GM12878 (cell line): ENCODE data around the gene AKAP5. TPM values are rescaled to one million over a fixed set of nuclear protein-coding genes. Genes with fewer than 3 reads are reported as not detected.

Source experiments
- ATAC-seq: fragments of 200-7000 bp; cut with Tn5 transposase; 3 replicates; pipeline ENCODE4 v1.9.1; 2020; ENCODE audit warnings: mild to moderate bottlenecking, moderate library complexity
- BruUV-seq: library from RNA; stranded (reverse); fragments of 400-500 nt; replicated peaks from 2 replicates; lab custom pipeline; 2021; lab: Mats Ljungman, UMichigan
- CTCF ChIA-PET: fragments of 300-600 bp; sonication (Branson Sonifier 250); formaldehyde crosslinking; extraction: SDS; loops from one replicate; lab custom pipeline; 2021; ENCODE audit warnings: inconsistent platforms; lab: Yijun Ruan, JAX
- POLR2A ChIA-PET: fragments of 350-600 bp; formaldehyde crosslinking; extraction: SDS; loops from one replicate; lab custom pipeline; 2021; ENCODE audit warnings: inconsistent platforms; lab: Charles Lee
- RAD21 ChIA-PET: fragments of 300-600 bp; sonication (Branson Sonifier 250); formaldehyde crosslinking; loops from one replicate; lab custom pipeline; 2023; ENCODE audit warnings: antibody characterized with exemption; ENCODE audit not compliant: unreplicated experiment; lab: Charles Lee
- SMC1A ChIA-PET: fragments of 300-600 bp; sonication (Branson Sonifier 250); formaldehyde crosslinking; loops from one replicate; lab custom pipeline; 2023; ENCODE audit not compliant: unreplicated experiment, uncharacterized antibody; lab: Charles Lee
- DNase-seq: peaks from one replicate; pipeline ENCODE4 v3.0.0-alpha.2; 2011; ENCODE audit warnings: low read depth, low spot score
- FAIRE-seq: peaks from 3 replicates; lab custom pipeline; 2011; peaks lifted over from hg19 to GRCh38; lab: Jason Lieb, UNC
- H2AFZ ChIP-seq: 2 replicates; pipeline ENCODE4 v1.6.0; 2011; ENCODE audit warnings: low read depth, low read length, control low read depth; ENCODE audit not compliant: control insufficient read depth
- H3K27ac ChIP-seq: 2 replicates; pipeline ENCODE4 v1.5.1; 2011; ENCODE audit warnings: control low read depth; ENCODE audit not compliant: control insufficient read depth, insufficient read depth
- H3K27me3 ChIP-seq, 2 experiments: replicated peaks in 1 of 2; 2 replicates each; pipeline versions ENCODE4 v1.6.0 to v1.6.1; 2011; ENCODE audit warnings: low read length in 1 of 2; ENCODE audit not compliant: control insufficient read depth in 2 of 2, insufficient read depth in 2 of 2
- H3K36me3 ChIP-seq, 2 experiments: 2 replicates each; pipeline ENCODE4 v1.5.1; 2011; ENCODE audit warnings: low read length in 1 of 2; ENCODE audit not compliant: control insufficient read depth in 2 of 2, insufficient read depth in 2 of 2
- H3K4me1 ChIP-seq: 2 replicates; pipeline ENCODE4 v1.6.1; 2011; ENCODE audit warnings: mild to moderate bottlenecking, low read length, moderate library complexity, mixed read lengths; ENCODE audit not compliant: control insufficient read depth, insufficient read depth
- H3K4me2 ChIP-seq: 2 replicates; pipeline ENCODE4 v1.6.0; 2011; ENCODE audit warnings: control low read depth; ENCODE audit not compliant: control insufficient read depth, insufficient read depth
- H3K4me3 ChIP-seq: fragments of 200-600 bp; sonication (generic); 2 replicates; pipeline ENCODE4 v1.5.1; 2016
- H3K79me2 ChIP-seq: 2 replicates; pipeline ENCODE4 v1.6.0; 2011; ENCODE audit warnings: low read length; ENCODE audit not compliant: control insufficient read depth, insufficient read depth
- H3K9ac ChIP-seq: 2 replicates; pipeline ENCODE4 v1.8.0; 2011; ENCODE audit warnings: low read length, control low read depth, mixed read lengths; ENCODE audit not compliant: control insufficient read depth, insufficient read depth
- H3K9me3 ChIP-seq: replicated peaks from 3 replicates; pipeline ENCODE4 v1.5.1; 2011; ENCODE audit warnings: mild to moderate bottlenecking, low read length; ENCODE audit not compliant: control insufficient read depth, insufficient read depth
- H4K20me1 ChIP-seq: 2 replicates; pipeline ENCODE4 v1.6.0; 2011; ENCODE audit not compliant: control insufficient read depth, insufficient read depth
- DPF2 ChIP-seq: fragments of 450-650 bp; IDR thresholded peaks from 2 replicates; pipeline ENCODE4 v1.6.1; 2017; ENCODE audit warnings: mild to moderate bottlenecking
- JUNB ChIP-seq: IDR thresholded peaks from 2 replicates; pipeline ENCODE4 v1.6.1; 2016; ENCODE audit warnings: antibody characterized with exemption, mild to moderate bottlenecking
- MTA2 ChIP-seq: fragments of 450-650 bp; IDR thresholded peaks from 2 replicates; pipeline ENCODE4 v1.6.1; 2016; ENCODE audit warnings: low read depth, mild to moderate bottlenecking, moderate library complexity
- POU2F2 ChIP-seq: IDR thresholded peaks from 3 replicates; pipeline ENCODE4 v1.6.1; 2011; ENCODE audit warnings: low read depth, mild to moderate bottlenecking, low read length, borderline replicate concordance
- RFX5 ChIP-seq: IDR thresholded peaks from 2 replicates; pipeline ENCODE4 v1.6.1; 2011; ENCODE audit warnings: low read depth, low read length, improper control_type of control experiment
- SIN3A ChIP-seq: IDR thresholded peaks from 2 replicates; pipeline ENCODE4 v1.6.1; 2012; ENCODE audit warnings: low read depth, low read length, improper control_type of control experiment
- ZNF217 ChIP-seq: fragments of 450-650 bp; IDR thresholded peaks from 2 replicates; pipeline ENCODE4 v1.6.1; 2017; ENCODE audit warnings: antibody characterized with exemption, mild to moderate bottlenecking
- ZZZ3 ChIP-seq: IDR thresholded peaks from 2 replicates; pipeline ENCODE4 v1.6.1; 2011; ENCODE audit warnings: low read depth; ENCODE audit not compliant: control insufficient read depth, insufficient read length
- WGBS: methylation state at CpG from one replicate; pipeline ENCODE4 v1.1.6; 2016; ENCODE audit warnings: low lambda C conversion rate; ENCODE audit not compliant: insufficient replicate concordance, insufficient coverage; ENCODE audit errors: missing lambda C conversion rate; 5-methylcytosine and 5-hydroxymethylcytosine counted together
- in situ Hi-C: fragments of 300-500 bp; cut with MboI; formaldehyde crosslinking; loops from 9 replicates; pipeline ENCODE4 v1.14.3; 2018; ENCODE audit warnings: mixed read lengths
- intact Hi-C: fragments of 100-400 bp; cut with micrococcal nuclease; formaldehyde crosslinking; loops from one replicate; pipeline ENCODE4 v1.14.2; 2022; ENCODE audit not compliant: unreplicated experiment
- polyA plus RNA-seq, 11 experiments: library from polyadenylated mRNA; depleted of rRNA in 4 of 11; unstranded in 6 of 11; stranded (reverse) in 5 of 11; fragments of >200 nt; fragmentation: Nextera tagmentation in 4 of 11; fragmentation: Illumina TruSeq in 1 of 11; extraction: Ambion mirVana in 4 of 11; extraction: Trizol in 1 of 11; gene quantifications; 1 replicate in 1 of 11; 2 replicates in 10 of 11; pipeline versions ENCODE4 v1.2.1 to v1.2.3, GENCODE V29; 2011 to 2016; ENCODE audit warnings: inconsistent platforms in 2 of 11, missing spikeins in 2 of 11, low read depth in 1 of 11
- total RNA-seq, 4 experiments: library from RNA; depleted of rRNA in 3 of 4; stranded (reverse); fragments of >200 nt in 3 of 4; fragmentation: Illumina TruSeq in 1 of 4; extraction: Trizol in 1 of 4; gene quantifications; 2 replicates each; pipeline versions ENCODE4 v1.2.1 to v1.2.3, GENCODE V29; 2013 to 2021
- TF ChIP-seq, protein P1 (sequence below): fragments of 450-650 bp; IDR thresholded peaks from 2 replicates; pipeline ENCODE4 v1.6.1; 2016; ENCODE audit warnings: mild to moderate bottlenecking
- TF ChIP-seq, protein P2 (sequence below): fragments of 450-650 bp; IDR thresholded peaks from 2 replicates; pipeline ENCODE4 v1.6.1; 2017; ENCODE audit warnings: borderline replicate concordance
- TF ChIP-seq, protein P3 (sequence below): IDR thresholded peaks from 2 replicates; pipeline ENCODE4 v1.6.1; 2011; ENCODE audit warnings: borderline replicate concordance, low read depth, mild to moderate bottlenecking, moderate library complexity, low read length; ENCODE audit not compliant: insufficient read depth, poor library complexity, severe bottlenecking

AKAP5 gene
- total and polyA plus RNA-seq, 10 of the 15 experiments (the other 5 are each of a cell fraction or from before 2014, with no cell fraction given), result 0.45 to 5.1 (median 1.7) TPM

DNA sequence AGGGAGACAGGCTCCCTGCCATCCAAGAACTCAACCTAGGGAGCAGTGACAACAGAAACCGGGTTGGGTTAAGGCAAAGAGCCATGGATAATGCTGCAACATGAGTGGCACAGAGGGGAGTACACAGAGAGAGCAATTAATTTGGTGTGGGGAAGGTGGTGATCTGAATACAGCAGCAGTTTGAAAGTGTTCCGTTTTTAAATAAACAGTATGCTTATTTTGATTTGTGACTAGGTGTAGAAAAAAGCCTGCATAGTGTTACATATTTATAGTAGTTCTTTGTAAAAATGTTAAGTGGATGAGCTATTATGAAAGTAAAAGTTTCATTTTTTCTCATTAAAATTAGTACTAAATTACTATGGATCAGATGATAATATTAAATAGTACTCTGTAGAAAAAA, 8.7 kb downstream of the AKAP5 start:
- ChIA-PET CTCF (interaction anchor here (0.6 to 9.8 kb wide), 5 partner anchors 13 to 130 kb away, joined by 3 to 244 read pairs (median 4); no protein-coding TSS in a partner anchor), RAD21 (interaction anchor here (0.6 to 1.2 kb wide), 4 partner anchors 10 to 35 kb away, joined by 3 to 11 read pairs (median 4); no protein-coding TSS in a partner anchor), SMC1A (interaction anchor here (0.8 to 2.8 kb wide), 12 partner anchors 8 to 162 kb away, joined by 3 to 14 read pairs (median 4); no protein-coding TSS in a partner anchor), POLR2A (interaction anchor here (1.0 kb wide), 1 partner anchor 9 kb away, joined by 3 read pairs; no protein-coding TSS in a partner anchor)
- H4K20me1 ChIP-seq, result no peaks in the 10 kb centered on the region
- intact Hi-C loops, result no loop called here
- ATAC-seq, result peak; percentile 57
- H3K36me3 ChIP-seq, result no peaks in the 10 kb centered on the region
- FAIRE-seq, result no peak
- peaks cover 8% of the 10 kb centered on the region for H3K4me1 ChIP-seq
- BruUV-seq, result no TSS peak
- no peak overlapping the region for H2AFZ ChIP-seq
- H3K4me3 ChIP-seq, result no peak overlapping the region
- no peak overlapping the region for H3K27ac ChIP-seq
- peak overlapping the region; percentile 47; the same call in 1 of the 2 replicates for H3K4me2 ChIP-seq
- no peak overlapping the region for H3K9ac ChIP-seq
- DNase-seq, result no peak
- in situ Hi-C loops, result no loop called here
- H3K27me3 ChIP-seq, result no peaks in the 10 kb centered on the region
- no peak for TF ChIP-seq SIN3A
- TF ChIP-seq JUNB, result peak; percentile 68
- peak; percentile 66 for TF ChIP-seq MTA2
- no peak for TF ChIP-seq RFX5
- no peak for TF ChIP-seq ZZZ3
- WGBS, result 0% methylated on average over 2 of the region's 2 CpGs
- H3K79me2 ChIP-seq, result no peaks in the 10 kb centered on the region; the same call in 1 of the 2 replicates
- H3K9me3 ChIP-seq, result no peaks in the 10 kb centered on the region

DNA sequence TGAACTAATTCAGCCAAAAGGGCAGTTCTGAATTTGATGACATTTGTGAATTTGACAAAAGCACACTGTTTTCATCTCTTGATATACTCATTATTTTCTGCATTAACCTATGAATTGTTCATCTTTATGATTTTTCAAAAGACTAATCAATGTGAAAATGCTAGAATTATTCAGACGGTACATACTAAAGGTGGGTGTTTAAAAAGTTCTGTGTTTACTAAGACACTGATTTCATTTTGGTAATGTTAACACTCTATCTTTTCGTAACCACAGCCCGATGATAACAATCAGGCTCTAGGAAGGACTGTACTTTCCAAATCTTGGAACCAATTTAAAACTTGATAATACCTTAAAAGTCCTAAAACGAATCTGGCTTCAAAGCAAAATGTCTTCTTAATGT, 9.4 kb downstream of the AKAP5 start:
- H3K4me1 ChIP-seq, result peaks cover 8% of the 10 kb centered on the region
- SMC1A ChIA-PET, result interaction anchor here (0.8 to 2.8 kb wide), 13 partner anchors 10 to 161 kb away, joined by 3 to 14 read pairs (median 4); no protein-coding TSS in a partner anchor
- H3K79me2 ChIP-seq, result no peaks in the 10 kb centered on the region; the same call in 1 of the 2 replicates
- in situ Hi-C loops (loop anchor here (5.0 kb wide), 1 partner anchor 132 kb away; no protein-coding TSS in a partner anchor), intact Hi-C loops (no loop called here)
- no peak overlapping the region for H2AFZ ChIP-seq
- ATAC-seq (no peak), DNase-seq (no peak), FAIRE-seq (no peak)
- POLR2A ChIA-PET, result interaction anchor here (1.1 to 1.2 kb wide), 2 partner anchors 30 to 38 kb away, joined by 3 to 7 read pairs; no protein-coding TSS in a partner anchor
- no peaks in the 10 kb centered on the region for H3K27me3 ChIP-seq
- CTCF ChIA-PET, result interaction anchor here (0.6 to 9.8 kb wide), 5 partner anchors 12 to 130 kb away, joined by 3 to 244 read pairs (median 3); no protein-coding TSS in a partner anchor
- no peaks in the 10 kb centered on the region for H4K20me1 ChIP-seq
- H3K9ac ChIP-seq, result no peak overlapping the region
- no peaks in the 10 kb centered on the region; a peak in 1 of 4 replicates for H3K36me3 ChIP-seq
- no peak overlapping the region for H3K4me3 ChIP-seq
- RAD21 ChIA-PET, result interaction anchor here (1.0 to 1.2 kb wide), 3 partner anchors 11 to 35 kb away, joined by 3 to 11 read pairs (median 4); no protein-coding TSS in a partner anchor
- H3K27ac ChIP-seq, result no peak overlapping the region
- BruUV-seq, result no TSS peak
- no peaks in the 10 kb centered on the region for H3K9me3 ChIP-seq
- WGBS, result 83% methylated on average over 4 of the region's 4 CpGs
- H3K4me2 ChIP-seq, result no peak overlapping the region
- TF ChIP-seq POU2F2 (no peak), DPF2 (no peak), ZNF217 (no peak)
- TF ChIP-seq, protein P1, sequence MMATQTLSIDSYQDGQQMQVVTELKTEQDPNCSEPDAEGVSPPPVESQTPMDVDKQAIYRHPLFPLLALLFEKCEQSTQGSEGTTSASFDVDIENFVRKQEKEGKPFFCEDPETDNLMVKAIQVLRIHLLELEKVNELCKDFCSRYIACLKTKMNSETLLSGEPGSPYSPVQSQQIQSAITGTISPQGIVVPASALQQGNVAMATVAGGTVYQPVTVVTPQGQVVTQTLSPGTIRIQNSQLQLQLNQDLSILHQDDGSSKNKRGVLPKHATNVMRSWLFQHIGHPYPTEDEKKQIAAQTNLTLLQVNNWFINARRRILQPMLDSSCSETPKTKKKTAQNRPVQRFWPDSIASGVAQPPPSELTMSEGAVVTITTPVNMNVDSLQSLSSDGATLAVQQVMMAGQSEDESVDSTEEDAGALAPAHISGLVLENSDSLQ, result no peak
- TF ChIP-seq, protein P2, sequence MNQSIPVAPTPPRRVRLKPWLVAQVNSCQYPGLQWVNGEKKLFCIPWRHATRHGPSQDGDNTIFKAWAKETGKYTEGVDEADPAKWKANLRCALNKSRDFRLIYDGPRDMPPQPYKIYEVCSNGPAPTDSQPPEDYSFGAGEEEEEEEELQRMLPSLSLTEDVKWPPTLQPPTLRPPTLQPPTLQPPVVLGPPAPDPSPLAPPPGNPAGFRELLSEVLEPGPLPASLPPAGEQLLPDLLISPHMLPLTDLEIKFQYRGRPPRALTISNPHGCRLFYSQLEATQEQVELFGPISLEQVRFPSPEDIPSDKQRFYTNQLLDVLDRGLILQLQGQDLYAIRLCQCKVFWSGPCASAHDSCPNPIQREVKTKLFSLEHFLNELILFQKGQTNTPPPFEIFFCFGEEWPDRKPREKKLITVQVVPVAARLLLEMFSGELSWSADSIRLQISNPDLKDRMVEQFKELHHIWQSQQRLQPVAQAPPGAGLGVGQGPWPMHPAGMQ, result no peak
- TF ChIP-seq, protein P3, sequence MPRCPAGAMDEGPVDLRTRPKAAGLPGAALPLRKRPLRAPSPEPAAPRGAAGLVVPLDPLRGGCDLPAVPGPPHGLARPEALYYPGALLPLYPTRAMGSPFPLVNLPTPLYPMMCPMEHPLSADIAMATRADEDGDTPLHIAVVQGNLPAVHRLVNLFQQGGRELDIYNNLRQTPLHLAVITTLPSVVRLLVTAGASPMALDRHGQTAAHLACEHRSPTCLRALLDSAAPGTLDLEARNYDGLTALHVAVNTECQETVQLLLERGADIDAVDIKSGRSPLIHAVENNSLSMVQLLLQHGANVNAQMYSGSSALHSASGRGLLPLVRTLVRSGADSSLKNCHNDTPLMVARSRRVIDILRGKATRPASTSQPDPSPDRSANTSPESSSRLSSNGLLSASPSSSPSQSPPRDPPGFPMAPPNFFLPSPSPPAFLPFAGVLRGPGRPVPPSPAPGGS, result no peak
